Immature natural killer cell (primary cell): ENCODE measurements around the gene TMEM164. TPM values are rescaled to one million over a fixed set of nuclear protein-coding genes. Genes with fewer than 3 reads are reported as not detected.

Experiments
- DNase-seq, 3 donors: peaks; one replicate each; pipeline ENCODE4 v3.0.0; 2022; ENCODE audit warnings: mixed read lengths in 1 of 3
- H3K27ac Mint-ChIP-seq, 6 donors: one replicate each; pipeline ENCODE4 v1.8.0; 2020; ENCODE audit warnings: mixed read lengths in 6 of 6, mild to moderate bottlenecking in 5 of 6, inconsistent platforms in 4 of 6, moderate library complexity in 3 of 6
- H3K27me3 Mint-ChIP-seq, 3 donors: one replicate each; pipeline ENCODE4 v1.8.0; 2020 to 2021; ENCODE audit warnings: low read depth in 3 of 3, mild to moderate bottlenecking in 3 of 3, mixed read lengths in 3 of 3, moderate library complexity in 3 of 3, inconsistent platforms in 1 of 3
- H3K36me3 Mint-ChIP-seq, 3 donors: one replicate each; pipeline ENCODE4 v1.8.0; 2020; ENCODE audit warnings: mixed read lengths in 3 of 3, inconsistent platforms in 2 of 3, mild to moderate bottlenecking in 2 of 3
- H3K4me1 Mint-ChIP-seq, 2 donors: one replicate each; pipeline ENCODE4 v1.8.0; 2020; ENCODE audit warnings: inconsistent platforms in 2 of 2, mild to moderate bottlenecking in 2 of 2, mixed read lengths in 2 of 2, moderate library complexity in 1 of 2
- H3K4me3 Mint-ChIP-seq, 5 donors: one replicate each; pipeline ENCODE4 v1.8.0; 2020; ENCODE audit warnings: mild to moderate bottlenecking in 5 of 5, mixed read lengths in 5 of 5, inconsistent platforms in 3 of 5, moderate library complexity in 3 of 5
- H3K9me3 Mint-ChIP-seq, 6 donors: one replicate each; pipeline ENCODE4 v1.8.0; 2020; ENCODE audit warnings: mild to moderate bottlenecking in 6 of 6, mixed read lengths in 6 of 6, inconsistent platforms in 4 of 6, moderate library complexity in 3 of 6
- polyA plus RNA-seq, 3 donors: library from polyadenylated mRNA; unstranded; fragments of 300-500 nt; fragmentation: Illumina TruSeq; gene quantifications; one replicate each; pipeline ENCODE4 v1.2.3, GENCODE V29; 2021

The TMEM164 gene
- polyA plus RNA-seq, 3 donors from 2014 or later = 2.0 to 3.9 (median 2.3) TPM

DNA sequence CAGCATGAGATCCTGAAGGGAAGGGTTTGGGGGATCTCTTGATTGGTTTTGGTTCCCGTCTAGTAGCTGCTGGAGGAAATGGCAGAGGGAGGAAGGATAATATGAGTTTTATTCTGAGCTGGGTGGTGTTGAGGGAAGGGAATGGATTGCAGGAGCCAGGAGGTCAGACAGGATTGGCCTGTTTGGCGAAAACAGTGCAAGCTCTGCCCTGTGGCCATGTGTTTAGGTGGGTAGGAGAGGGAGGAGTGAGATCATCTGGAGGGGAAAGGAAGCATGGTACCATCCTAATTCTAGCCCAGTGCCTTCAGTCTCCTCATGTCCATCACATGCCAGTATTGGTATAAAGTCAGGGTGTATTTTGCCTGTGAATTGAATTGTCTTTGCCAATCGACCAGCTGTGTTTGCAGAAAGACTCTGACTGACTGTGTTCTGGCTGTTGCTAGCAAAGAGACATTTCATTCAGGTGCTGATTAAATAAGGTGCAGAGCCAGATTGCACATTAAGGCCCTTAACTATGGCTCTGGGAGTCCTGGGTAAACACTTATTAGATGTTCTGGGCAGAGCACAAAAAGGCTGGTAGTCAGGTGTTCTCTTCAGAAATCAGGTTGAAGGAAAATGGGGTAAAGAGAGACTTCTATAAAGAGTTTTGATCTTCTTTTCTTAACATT, 10.0 kb downstream of the TMEM164 start:
- Mint-ChIP-seq H3K4me3 (no peak overlapping the region), H3K27ac (no peak overlapping the region), H3K4me1 (peaks cover 4 to 7% of the 10 kb centered on the region in 2 donors)

DNA sequence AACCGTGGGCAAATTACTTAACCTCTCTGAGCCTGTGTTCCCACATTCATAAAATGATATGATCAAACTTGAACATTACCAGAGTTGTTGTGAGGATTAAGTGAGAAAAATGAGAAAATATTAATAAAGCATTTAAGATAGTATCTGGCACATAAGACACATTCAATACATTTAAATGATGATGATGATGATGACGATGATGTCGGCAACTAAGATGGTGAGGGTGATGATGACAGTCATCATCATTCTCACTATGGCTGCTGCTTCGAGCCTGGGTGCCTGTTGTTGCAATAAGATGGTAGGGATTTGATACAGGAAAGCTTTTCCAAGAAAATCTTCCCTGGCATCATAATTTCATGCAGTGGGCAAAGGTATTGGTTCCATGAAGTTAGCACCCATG, 11.1 kb downstream of the TMEM164 start:
- peaks cover 5 to 8% (median 5%) of the 10 kb centered on the region in 3 donors for H3K36me3 Mint-ChIP-seq
- peaks cover 4 to 7% of the 10 kb centered on the region in 2 donors for H3K4me1 Mint-ChIP-seq
- peaks cover 0 to 6% (median 6%) of the 10 kb centered on the region in 3 donors for H3K27me3 Mint-ChIP-seq
- H3K9me3 Mint-ChIP-seq = no peaks in the 10 kb centered on the region
- no peak overlapping the region for H3K4me3 Mint-ChIP-seq
- H3K27ac Mint-ChIP-seq = no peak overlapping the region
- no peak for DNase-seq

More for the DNA sequence above, 10.0 kb downstream of the TMEM164 start:
- DNase-seq = no peak
- H3K9me3 Mint-ChIP-seq = no peaks in the 10 kb centered on the region
- peaks cover 5 to 8% (median 5%) of the 10 kb centered on the region in 3 donors for H3K36me3 Mint-ChIP-seq
- H3K27me3 Mint-ChIP-seq = peaks cover 0 to 6% (median 6%) of the 10 kb centered on the region in 3 donors

DNA sequence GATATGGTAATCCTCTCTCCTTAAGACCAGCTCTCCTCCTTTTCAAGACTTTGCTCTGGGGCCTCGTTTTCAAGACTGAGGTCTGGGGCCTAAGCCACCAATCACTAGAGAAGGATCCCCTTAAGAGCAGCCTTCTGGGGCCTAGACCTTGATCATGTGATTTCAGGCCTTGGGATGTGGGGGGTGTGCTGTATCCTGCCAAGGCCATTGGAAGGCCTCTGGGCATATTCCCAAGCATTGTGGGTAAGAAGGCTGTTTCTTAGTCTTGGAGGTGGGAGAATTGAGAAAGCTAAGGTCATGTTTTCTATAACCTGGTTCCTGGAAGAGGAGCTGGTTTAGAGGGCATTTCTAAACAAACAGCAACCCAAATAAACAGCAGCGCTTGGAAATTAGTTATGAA, 12.1 kb downstream of the TMEM164 start:
- no peak overlapping the region for H3K27ac Mint-ChIP-seq
- H3K9me3 Mint-ChIP-seq = no peaks in the 10 kb centered on the region
- H3K27me3 Mint-ChIP-seq = peaks cover 0 to 6% (median 6%) of the 10 kb centered on the region in 3 donors

DNA sequence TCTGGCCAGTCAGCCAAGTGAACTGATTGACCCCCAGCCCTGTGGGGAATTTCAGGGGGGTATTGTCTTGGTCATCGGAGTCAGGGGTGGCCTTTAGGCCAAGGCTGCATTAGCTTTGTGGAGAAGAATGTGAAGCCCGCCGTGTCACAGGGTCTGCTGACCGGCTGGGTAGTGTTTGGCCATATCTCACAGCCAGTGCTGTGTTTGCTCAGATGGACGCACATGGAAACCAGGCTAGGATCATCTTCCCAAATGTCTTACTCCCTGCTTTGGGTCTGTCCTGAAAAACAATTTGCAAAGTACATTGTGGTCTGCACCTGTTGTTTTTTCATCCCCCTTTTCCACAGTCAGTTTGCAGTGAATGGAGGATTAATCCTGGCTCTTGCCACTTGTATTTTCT, 13.0 kb downstream of the TMEM164 start:
- DNase-seq = no peak
- no peak overlapping the region for H3K4me3 Mint-ChIP-seq
- peaks cover 4 to 7% of the 10 kb centered on the region in 2 donors for H3K4me1 Mint-ChIP-seq
- peaks cover 0 to 6% (median 6%) of the 10 kb centered on the region in 3 donors for H3K27me3 Mint-ChIP-seq
- H3K9me3 Mint-ChIP-seq = no peaks in the 10 kb centered on the region
- no peak overlapping the region for H3K27ac Mint-ChIP-seq
- peaks cover 0 to 5% (median 0%) of the 10 kb centered on the region in 3 donors for H3K36me3 Mint-ChIP-seq

More for the DNA sequence above, 12.1 kb downstream of the TMEM164 start:
- H3K4me3 Mint-ChIP-seq = no peak overlapping the region
- DNase-seq = no peak
- peaks cover 2 to 5% (median 3%) of the 10 kb centered on the region in 3 donors for H3K36me3 Mint-ChIP-seq
- H3K4me1 Mint-ChIP-seq = peaks cover 4 to 7% of the 10 kb centered on the region in 2 donors

DNA sequence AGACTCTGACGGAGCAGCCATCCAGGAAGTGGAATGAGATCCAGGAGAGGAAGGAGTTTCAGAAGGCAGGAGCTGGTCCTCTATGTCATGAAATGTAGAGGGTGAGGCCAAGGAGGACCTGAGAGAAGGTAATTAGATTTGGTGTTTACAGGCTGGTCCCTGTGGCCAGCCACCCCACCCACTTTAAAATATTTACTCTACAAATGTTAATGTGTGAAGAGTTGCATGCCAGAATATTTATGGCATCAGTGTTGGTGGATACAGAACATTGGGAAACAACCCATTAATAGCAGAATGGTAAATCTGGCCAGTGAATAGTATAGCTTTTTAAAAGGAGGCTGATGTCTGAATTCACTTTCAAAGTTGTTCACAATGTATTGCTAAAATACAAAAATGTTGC, 17.6 kb downstream of the TMEM164 start:
- DNase-seq = no peak
- Mint-ChIP-seq H3K36me3 (no peaks in the 10 kb centered on the region), H3K4me3 (no peak overlapping the region), H3K9me3 (no peaks in the 10 kb centered on the region), H3K4me1 (no peaks in the 10 kb centered on the region), H3K27me3 (peaks cover 0 to 1% (median 0%) of the 10 kb centered on the region in 3 donors), H3K27ac (no peak overlapping the region)

DNA sequence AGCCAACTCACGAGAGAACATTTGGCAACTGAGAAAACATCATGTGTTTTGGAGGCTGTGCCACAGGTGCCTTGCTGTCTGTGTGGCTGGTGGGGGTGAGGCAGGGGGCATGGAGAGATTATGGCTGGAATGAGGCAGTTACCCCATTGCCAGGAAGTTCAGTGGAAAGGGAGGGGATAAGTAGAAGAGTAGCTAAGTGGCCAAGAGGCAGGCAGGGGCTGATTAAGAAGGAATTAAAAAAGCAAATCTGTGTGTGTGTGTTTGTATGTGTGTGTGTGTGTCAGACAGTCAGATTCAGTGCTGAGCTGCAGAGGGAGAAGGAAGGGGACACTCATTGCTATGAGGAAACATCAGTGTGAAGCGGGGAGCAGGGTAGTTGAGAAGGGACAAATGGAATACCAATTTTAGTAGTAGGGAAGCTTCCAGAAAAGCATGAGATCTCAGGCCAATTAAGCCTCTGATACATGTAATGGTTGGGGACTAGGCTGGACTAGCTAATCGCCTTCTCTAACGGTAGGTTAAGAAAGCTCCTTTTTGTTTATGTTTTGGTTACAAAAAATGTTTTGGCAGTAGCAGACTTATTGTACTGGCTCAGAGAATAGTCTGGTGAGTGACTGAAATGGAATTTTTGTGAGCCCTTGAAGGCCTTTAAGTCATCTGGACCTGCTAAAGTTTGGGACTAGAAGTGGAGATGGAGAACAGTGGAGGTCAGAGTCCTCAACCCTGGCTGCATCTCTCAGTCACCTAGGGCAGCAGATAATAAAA, 18.5 kb downstream of the TMEM164 start:
- Mint-ChIP-seq H3K27ac (no peak overlapping the region), H3K36me3 (no peaks in the 10 kb centered on the region), H3K4me3 (no peak overlapping the region), H3K9me3 (no peaks in the 10 kb centered on the region), H3K4me1 (no peaks in the 10 kb centered on the region), H3K27me3 (peaks cover 0 to 1% (median 0%) of the 10 kb centered on the region in 3 donors)
- no peak for DNase-seq

DNA sequence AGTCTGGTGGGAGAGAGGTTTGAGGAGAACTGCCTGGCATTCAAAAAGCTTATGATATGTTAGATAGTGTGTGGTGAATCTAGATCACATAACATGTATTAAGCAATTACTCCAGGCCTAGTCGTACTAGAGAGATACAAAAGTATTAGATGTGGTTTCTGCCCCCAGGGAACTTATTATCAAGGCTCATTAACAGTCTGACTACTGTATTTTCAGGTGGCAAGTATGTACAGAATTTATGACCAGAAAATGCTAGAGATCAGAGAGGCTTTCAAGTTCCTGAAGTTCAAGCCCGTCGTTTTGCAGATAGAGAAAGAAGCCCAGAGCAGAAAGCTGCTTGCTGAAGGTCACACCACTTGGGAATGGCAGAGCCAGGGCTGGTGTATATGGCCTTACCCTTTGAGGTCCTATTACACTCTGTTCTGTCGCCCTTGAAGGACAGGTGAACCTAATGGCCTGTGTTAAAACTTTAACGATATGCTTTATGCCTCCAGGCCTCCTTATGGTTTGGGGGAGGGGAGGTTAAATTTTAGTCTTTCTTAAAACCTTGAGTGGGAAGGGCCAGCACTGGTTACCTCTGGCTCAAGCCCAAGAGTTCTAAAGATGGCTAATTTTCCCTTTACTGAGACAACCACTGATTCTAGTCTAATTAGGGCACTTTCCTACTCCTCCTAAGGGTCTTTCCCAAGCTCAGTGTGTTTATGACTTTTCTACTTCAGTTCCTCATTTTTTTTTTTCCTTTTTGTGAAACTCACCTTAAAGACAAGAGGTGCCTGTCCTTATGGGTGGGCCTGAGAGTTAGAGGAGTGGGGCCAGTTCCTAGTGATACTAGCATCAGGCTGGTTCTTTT, 19.9 kb downstream of the TMEM164 start:
- peaks cover 0 to under 1% (median 0%) of the 10 kb centered on the region in 3 donors for H3K27me3 Mint-ChIP-seq
- H3K4me3 Mint-ChIP-seq = no peak overlapping the region
- H3K36me3 Mint-ChIP-seq = no peaks in the 10 kb centered on the region
- H3K9me3 Mint-ChIP-seq = no peaks in the 10 kb centered on the region
- H3K4me1 Mint-ChIP-seq = no peaks in the 10 kb centered on the region
- no peak for DNase-seq
- no peak overlapping the region for H3K27ac Mint-ChIP-seq

DNA sequence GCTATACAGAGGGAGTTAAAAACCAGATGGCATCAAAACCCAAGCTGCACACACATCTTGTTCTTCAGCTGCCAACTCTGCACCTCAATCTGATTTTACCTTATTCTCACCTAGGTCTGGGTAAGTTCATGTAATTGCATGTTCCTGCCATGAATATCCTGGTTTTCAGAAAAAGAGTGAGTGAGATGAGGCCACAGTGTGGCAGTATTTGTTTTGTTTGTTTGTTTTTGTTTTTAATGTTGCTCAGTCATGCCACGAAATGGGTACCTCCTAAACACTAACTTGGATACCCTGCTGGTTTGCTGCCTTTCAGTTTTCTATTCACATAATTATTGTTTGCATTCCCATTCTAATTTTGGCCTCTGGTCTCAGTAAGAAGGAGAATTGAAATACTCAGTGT, 22.5 kb downstream of the TMEM164 start:
- H3K27me3 Mint-ChIP-seq = no peaks in the 10 kb centered on the region
- H3K9me3 Mint-ChIP-seq = no peaks in the 10 kb centered on the region
- no peaks in the 10 kb centered on the region for H3K36me3 Mint-ChIP-seq
- peak overlapping the region in 1 of 6 donors; percentile 5 for H3K27ac Mint-ChIP-seq
- H3K4me1 Mint-ChIP-seq = no peaks in the 10 kb centered on the region
- no peak for DNase-seq
- no peak overlapping the region for H3K4me3 Mint-ChIP-seq

DNA sequence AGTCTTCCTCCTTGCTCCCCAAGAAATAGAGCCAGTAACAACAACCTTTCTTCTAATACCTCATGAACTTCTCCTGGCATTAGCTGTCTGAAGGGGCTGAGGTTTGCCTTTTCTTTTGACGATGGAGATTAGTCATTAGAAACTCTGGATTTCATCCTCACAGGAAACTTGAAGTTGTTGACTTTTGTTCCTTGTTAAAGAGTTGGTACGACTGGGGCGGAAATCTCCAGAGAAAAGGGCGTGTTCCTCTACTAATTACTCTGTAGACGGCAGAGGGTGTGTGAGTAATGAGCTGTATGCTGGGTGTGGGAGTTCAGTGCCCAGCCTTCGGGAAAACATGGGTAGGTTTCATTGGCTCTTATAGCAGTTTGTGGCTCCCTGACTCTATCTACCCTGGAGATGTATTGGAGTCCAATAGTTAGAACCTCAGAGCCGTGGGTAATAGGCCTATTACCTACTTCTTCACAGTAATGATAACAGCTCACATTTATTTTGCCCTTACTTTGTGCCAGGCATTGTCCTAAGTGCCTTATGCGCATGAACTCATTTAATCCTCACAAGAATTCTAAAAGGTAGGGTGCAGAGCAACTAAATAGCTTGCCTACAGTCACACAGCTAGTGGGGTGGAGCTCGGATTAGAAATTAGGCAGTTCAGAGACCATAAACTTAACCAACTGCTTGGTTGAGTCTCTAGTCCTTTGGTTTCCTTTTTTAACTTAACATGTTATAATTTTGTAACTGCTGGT, 23.4 kb downstream of the TMEM164 start:
- Mint-ChIP-seq H3K36me3 (no peaks in the 10 kb centered on the region), H3K4me3 (no peak overlapping the region), H3K9me3 (no peaks in the 10 kb centered on the region), H3K27me3 (no peaks in the 10 kb centered on the region), H3K27ac (no peak overlapping the region), H3K4me1 (peaks cover 0 to 5% of the 10 kb centered on the region in 2 donors)
- no peak for DNase-seq

DNA sequence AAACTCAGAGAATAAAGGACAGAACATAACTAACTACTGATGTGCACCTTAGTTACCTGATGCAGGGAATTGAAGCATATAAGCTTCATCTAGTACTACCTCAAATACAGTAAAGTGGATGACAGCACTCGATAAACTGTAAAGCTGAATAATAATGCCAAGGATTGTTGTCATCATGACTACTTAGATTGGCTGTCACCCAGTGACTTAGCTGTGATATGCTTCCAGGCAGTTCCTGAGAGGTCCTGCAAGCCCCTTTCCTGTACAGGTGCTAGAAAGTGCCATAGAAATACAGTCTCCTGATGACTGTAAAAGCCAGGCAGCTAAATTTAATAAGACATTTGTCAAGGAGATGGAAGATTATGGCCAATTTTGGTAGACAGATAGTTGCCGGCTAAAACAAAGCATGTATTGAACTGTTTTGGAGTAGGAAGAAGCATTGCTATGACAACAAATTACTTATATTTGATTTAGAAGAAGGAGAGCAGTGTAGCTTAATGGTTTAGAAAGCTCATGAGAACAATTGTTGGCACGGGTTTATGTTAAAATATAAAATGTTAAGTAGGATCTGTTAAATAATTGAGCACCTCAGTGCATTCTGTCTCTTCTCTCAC, 29.7 kb downstream of the TMEM164 start:
- H3K27me3 Mint-ChIP-seq = peaks cover 0 to 1% (median 0%) of the 10 kb centered on the region in 3 donors
- no peak for DNase-seq
- H3K4me1 Mint-ChIP-seq = peaks cover 0 to 5% of the 10 kb centered on the region in 2 donors
- no peaks in the 10 kb centered on the region for H3K36me3 Mint-ChIP-seq
- no peak overlapping the region for H3K27ac Mint-ChIP-seq
- H3K4me3 Mint-ChIP-seq = no peak overlapping the region
- H3K9me3 Mint-ChIP-seq = peaks cover 0 to 2% (median 0%) of the 10 kb centered on the region in 6 donors

DNA sequence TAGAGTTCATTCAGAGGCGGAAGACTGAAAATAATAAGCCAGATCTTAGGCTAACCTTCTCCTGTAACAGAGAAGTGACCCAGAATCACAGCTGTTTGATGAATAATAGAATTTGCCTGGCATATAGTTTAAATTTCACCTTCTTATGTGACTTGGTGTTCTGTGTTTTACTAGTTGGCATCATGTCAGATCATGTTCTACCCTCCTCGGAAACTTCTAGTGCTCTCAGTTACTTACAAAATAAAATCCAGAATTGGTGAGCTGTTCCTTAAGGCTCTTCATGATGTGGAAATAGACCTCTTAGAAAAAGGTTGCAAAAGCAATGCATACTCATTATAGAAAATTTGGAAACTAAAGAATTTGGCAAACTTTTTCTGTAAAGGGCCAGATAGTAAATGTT, 31.1 kb downstream of the TMEM164 start:
- H3K4me1 Mint-ChIP-seq = peaks cover 0 to 5% of the 10 kb centered on the region in 2 donors
- peaks cover 0 to 2% (median 1%) of the 10 kb centered on the region in 3 donors for H3K27me3 Mint-ChIP-seq
- no peak overlapping the region for H3K4me3 Mint-ChIP-seq
- no peak overlapping the region for H3K27ac Mint-ChIP-seq
- no peak for DNase-seq
- peaks cover 0 to 4% (median 0%) of the 10 kb centered on the region in 3 donors for H3K36me3 Mint-ChIP-seq
- H3K9me3 Mint-ChIP-seq = peaks cover 0 to 2% (median 0%) of the 10 kb centered on the region in 6 donors

DNA sequence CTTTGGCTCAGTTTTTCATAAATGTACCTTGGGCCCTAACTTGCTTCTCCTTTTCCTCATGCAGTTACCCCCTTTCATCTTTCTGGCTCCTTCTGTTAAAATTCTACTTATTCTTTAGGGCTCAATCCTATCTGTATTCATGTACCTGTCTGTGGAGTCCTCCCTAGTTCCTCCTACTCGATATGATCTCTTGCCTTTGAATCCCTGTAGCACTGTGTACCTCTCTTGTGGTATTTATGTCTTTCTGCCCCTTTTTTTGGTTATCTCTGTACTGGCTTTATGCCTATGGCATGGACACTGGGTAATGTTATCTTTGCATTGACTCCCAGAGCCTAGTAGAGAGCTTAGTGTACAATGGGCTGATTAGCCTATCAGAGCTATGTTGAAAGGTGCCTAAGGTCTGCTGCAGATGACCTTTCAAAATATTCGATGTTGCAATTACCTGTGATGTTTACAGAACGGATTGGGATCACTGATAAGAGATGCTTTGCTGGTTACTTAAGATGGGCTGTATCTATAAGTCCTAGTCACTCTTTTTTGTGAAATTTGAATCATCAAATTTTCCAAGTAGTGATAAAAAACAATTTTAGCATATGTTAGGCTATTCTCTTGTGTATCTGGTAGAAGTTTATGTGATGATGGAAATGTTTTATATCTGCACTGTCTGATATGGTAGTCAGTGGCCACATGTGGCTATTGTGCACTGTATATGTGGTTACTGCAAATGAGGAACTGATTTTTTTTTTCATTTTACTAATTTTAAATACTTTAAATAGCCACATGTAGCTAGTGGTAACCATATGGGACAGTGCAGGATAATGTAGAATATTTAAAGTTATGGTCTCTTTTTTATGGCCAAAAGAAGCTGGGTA, 33.5 kb downstream of the TMEM164 start:
- peaks cover 0 to 4% (median 0%) of the 10 kb centered on the region in 3 donors for H3K36me3 Mint-ChIP-seq
- H3K27me3 Mint-ChIP-seq = peaks cover 0 to 2% (median 1%) of the 10 kb centered on the region in 3 donors
- peaks cover 0 to 2% (median 0%) of the 10 kb centered on the region in 6 donors for H3K9me3 Mint-ChIP-seq
- no peak overlapping the region for H3K27ac Mint-ChIP-seq
- DNase-seq = no peak
- H3K4me3 Mint-ChIP-seq = no peak overlapping the region
- peaks cover 2 to 5% of the 10 kb centered on the region in 2 donors for H3K4me1 Mint-ChIP-seq
